HepG2 (cell line): ENCODE data around the gene SRXN1. TPM values are rescaled to one million over a fixed set of nuclear protein-coding genes. Genes with fewer than 3 reads are reported as not detected.

Experiments used
- ADNP ChIP-seq: sonication (generic); formaldehyde crosslinking; IDR thresholded peaks from 2 replicates; pipeline ENCODE4 v1.4.0; 2020; ENCODE audit warnings: missing genetic modification reagents
- CCAR2 ChIP-seq: fragments of 200-400 bp; formaldehyde crosslinking; optimal IDR thresholded peaks from 2 replicates; pipeline ENCODE3; 2018; ENCODE audit warnings: low read depth, mild to moderate bottlenecking, low read length, moderate library complexity
- CCDC6 ChIP-seq: sonication (generic); formaldehyde crosslinking; IDR thresholded peaks from 2 replicates; pipeline ENCODE4 v1.8.1; 2022; ENCODE audit warnings: mild to moderate bottlenecking, missing genetic modification reagents, moderate library complexity
- DPF2 ChIP-seq: sonication (generic); formaldehyde crosslinking; IDR thresholded peaks from 2 replicates; pipeline ENCODE4 v1.4.0; 2020; ENCODE audit warnings: mild to moderate bottlenecking, low read depth, missing genetic modification reagents, borderline replicate concordance
- KDM5A ChIP-seq: fragments of 200-600 bp; sonication (generic); IDR thresholded peaks from 2 replicates; pipeline ENCODE4 v1.7.0; 2018; ENCODE audit warnings: antibody characterized with exemption, mild to moderate bottlenecking, low read length, borderline replicate concordance
- NCOA2 ChIP-seq: sonication (generic); formaldehyde crosslinking; IDR thresholded peaks from 2 replicates; pipeline ENCODE4 v1.8.0; 2022; ENCODE audit warnings: inconsistent platforms
- NR2F1 ChIP-seq, 2 experiments: fragments of 450-650 bp in 1 of 2; formaldehyde crosslinking in 1 of 2; IDR thresholded peaks; 2 replicates each; pipeline versions ENCODE4 v1.5.0 to v1.6.1; 2016 to 2020; ENCODE audit warnings: mild to moderate bottlenecking in 1 of 2, missing compliant biosample characterization in 1 of 2, missing genetic modification reagents in 1 of 2, moderate library complexity in 1 of 2
- PHF21A ChIP-seq: sonication (generic); formaldehyde crosslinking; IDR thresholded peaks from 2 replicates; pipeline ENCODE4 v1.5.0; 2020; ENCODE audit warnings: mild to moderate bottlenecking, missing genetic modification reagents
- RBM39 ChIP-seq: fragments of 200-400 bp; formaldehyde crosslinking; IDR thresholded peaks from one replicate; pipeline ENCODE4 v1.6.1; 2018; ENCODE audit warnings: antibody characterized with exemption, mild to moderate bottlenecking, low read depth, low read length; ENCODE audit not compliant: poor library complexity, severe bottlenecking
- SNAI1 ChIP-seq: sonication (generic); formaldehyde crosslinking; IDR thresholded peaks from 2 replicates; pipeline ENCODE4 v1.5.0; 2020; ENCODE audit warnings: mild to moderate bottlenecking, missing genetic modification reagents, borderline replicate concordance
- SNRNP70 ChIP-seq: fragments of 200-400 bp; formaldehyde crosslinking; IDR thresholded peaks from 2 replicates; pipeline ENCODE4 v1.6.1; 2017; ENCODE audit warnings: mild to moderate bottlenecking, low read depth, low read length, moderate library complexity
- SRSF9 ChIP-seq: fragments of 200-400 bp; formaldehyde crosslinking; IDR thresholded peaks from 2 replicates; pipeline ENCODE4 v1.6.1; 2018; ENCODE audit warnings: borderline replicate concordance, mild to moderate bottlenecking, low read depth, low read length; ENCODE audit not compliant: insufficient read depth, poor library complexity, severe bottlenecking
- ZBTB21 ChIP-seq: sonication (generic); formaldehyde crosslinking; IDR thresholded peaks from 2 replicates; pipeline ENCODE4 v1.4.0; 2020; ENCODE audit warnings: missing genetic modification reagents
- ZKSCAN1 ChIP-seq: fragments of 150-350 bp; IDR thresholded peaks from 2 replicates; pipeline ENCODE4 v1.6.1; 2014; ENCODE audit warnings: low read length
- ZNF160 ChIP-seq: sonication (generic); formaldehyde crosslinking; IDR thresholded peaks from 2 replicates; pipeline ENCODE4 v1.8.0; 2022; ENCODE audit warnings: mild to moderate bottlenecking, inconsistent platforms, missing genetic modification reagents
- ZNF678 ChIP-seq: sonication (generic); formaldehyde crosslinking; IDR thresholded peaks from 2 replicates; pipeline ENCODE4 v1.4.0; 2020; ENCODE audit warnings: mild to moderate bottlenecking, missing genetic modification reagents
- ZNF766 ChIP-seq: sonication (generic); formaldehyde crosslinking; IDR thresholded peaks from 2 replicates; pipeline ENCODE4 v1.5.0; 2020; ENCODE audit warnings: missing genetic modification reagents, borderline replicate concordance
- ZNF839 ChIP-seq: sonication (generic); formaldehyde crosslinking; IDR thresholded peaks from 2 replicates; pipeline ENCODE4 v1.4.0; 2020; ENCODE audit warnings: missing genetic modification reagents, mild to moderate bottlenecking, borderline replicate concordance
- polyA plus RNA-seq, 8 experiments: library from polyadenylated mRNA; depleted of rRNA in 3 of 8; stranded (reverse) in 7 of 8; unstranded in 1 of 8; fragments of >200 nt; fragmentation: Illumina TruSeq in 4 of 8; extraction: Trizol in 4 of 8; gene quantifications; 2 replicates each; pipeline versions ENCODE4 v1.2.1 to v1.2.3, GENCODE V29; 2011 to 2016; ENCODE audit warnings: low read depth in 4 of 8, missing spikeins in 1 of 8, mixed read lengths in 1 of 8; ENCODE audit not compliant: insufficient read depth in 1 of 8
- total RNA-seq, 5 experiments: library from RNA; depleted of rRNA; stranded (reverse); fragments of >200 nt; fragmentation: Illumina TruSeq; extraction: Trizol; gene quantifications; 2 replicates each; pipeline ENCODE4 v1.2.3, GENCODE V29; 2016; ENCODE audit warnings: low read depth in 1 of 5
- TF ChIP-seq, protein P1 (sequence below): sonication (generic); formaldehyde crosslinking; IDR thresholded peaks from 2 replicates; pipeline ENCODE4 v1.4.0; 2020; ENCODE audit warnings: missing genetic modification reagents
- TF ChIP-seq, protein P2 (sequence below): sonication (generic); formaldehyde crosslinking; IDR thresholded peaks from 2 replicates; pipeline ENCODE4 v1.4.0; 2020; ENCODE audit warnings: missing genetic modification reagents, borderline replicate concordance

The SRXN1 gene
- total and polyA plus RNA-seq, 2 of the 13 experiments (the other 11 are each of a cell fraction or from before 2014, with no cell fraction given), result 29.9 to 87.7 TPM

DNA sequence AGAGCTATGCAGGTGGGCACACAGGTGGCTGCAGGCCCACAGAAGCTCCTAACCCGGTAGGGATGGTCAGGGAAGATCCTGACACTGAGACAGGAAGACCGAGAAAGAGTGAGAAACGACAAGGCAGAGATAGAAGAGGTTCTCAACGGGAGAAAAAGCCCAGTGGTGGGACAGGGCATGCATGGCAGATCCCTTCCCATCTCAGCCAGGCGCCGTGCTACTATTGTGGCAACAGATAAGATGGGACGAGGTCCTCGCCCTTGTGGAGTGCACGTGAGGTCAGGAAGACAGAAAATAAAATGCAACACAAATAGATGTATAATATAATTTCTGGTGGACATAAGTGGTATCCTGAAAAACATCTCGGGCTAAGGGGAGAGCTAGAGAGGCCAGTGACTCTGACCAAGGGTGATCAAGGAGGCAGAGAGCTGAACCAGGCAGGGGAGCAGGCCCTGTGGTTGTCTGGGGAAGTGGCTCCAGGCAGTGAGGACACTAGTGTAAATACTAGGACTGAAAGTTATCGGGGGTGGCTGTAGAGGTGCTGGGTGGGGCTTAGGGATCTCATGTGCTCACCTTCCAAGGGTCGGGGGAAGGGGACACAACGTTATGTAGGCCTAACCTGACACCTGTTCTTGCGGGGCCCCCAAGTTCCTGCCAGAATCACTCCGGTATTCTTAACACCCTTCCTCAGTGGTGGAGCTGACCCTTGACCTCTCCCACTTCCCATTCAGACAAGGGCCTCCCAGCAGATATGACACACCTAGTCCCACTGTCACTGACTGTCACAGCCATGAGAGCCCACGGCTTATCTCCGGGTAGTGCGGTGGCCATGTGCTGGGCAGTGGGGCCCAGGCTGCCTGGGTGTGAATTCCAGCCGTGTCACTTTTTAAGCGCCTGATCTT lies 1.0 kb downstream of the SRXN1 start (continued):
- no peak for TF ChIP-seq CCAR2
- TF ChIP-seq ZNF678 (CRISPR knock-in tag), result no peak
- TF ChIP-seq NR2F1 (CRISPR knock-in tag; IDR thresholded peaks at IDR 0.05), result peak in 1 of 2 experiments; percentile 33; a peak in 3 of 4 replicates
- TF ChIP-seq SNAI1 (CRISPR knock-in tag), result no peak
- no peak for TF ChIP-seq ZBTB21 (CRISPR knock-in tag)
- peak; percentile 41; the same call in 1 of the 2 replicates for TF ChIP-seq PHF21A (CRISPR knock-in tag)
- TF ChIP-seq SRSF9, result no peak
- TF ChIP-seq ZKSCAN1, result no peak
- TF ChIP-seq, protein P1, sequence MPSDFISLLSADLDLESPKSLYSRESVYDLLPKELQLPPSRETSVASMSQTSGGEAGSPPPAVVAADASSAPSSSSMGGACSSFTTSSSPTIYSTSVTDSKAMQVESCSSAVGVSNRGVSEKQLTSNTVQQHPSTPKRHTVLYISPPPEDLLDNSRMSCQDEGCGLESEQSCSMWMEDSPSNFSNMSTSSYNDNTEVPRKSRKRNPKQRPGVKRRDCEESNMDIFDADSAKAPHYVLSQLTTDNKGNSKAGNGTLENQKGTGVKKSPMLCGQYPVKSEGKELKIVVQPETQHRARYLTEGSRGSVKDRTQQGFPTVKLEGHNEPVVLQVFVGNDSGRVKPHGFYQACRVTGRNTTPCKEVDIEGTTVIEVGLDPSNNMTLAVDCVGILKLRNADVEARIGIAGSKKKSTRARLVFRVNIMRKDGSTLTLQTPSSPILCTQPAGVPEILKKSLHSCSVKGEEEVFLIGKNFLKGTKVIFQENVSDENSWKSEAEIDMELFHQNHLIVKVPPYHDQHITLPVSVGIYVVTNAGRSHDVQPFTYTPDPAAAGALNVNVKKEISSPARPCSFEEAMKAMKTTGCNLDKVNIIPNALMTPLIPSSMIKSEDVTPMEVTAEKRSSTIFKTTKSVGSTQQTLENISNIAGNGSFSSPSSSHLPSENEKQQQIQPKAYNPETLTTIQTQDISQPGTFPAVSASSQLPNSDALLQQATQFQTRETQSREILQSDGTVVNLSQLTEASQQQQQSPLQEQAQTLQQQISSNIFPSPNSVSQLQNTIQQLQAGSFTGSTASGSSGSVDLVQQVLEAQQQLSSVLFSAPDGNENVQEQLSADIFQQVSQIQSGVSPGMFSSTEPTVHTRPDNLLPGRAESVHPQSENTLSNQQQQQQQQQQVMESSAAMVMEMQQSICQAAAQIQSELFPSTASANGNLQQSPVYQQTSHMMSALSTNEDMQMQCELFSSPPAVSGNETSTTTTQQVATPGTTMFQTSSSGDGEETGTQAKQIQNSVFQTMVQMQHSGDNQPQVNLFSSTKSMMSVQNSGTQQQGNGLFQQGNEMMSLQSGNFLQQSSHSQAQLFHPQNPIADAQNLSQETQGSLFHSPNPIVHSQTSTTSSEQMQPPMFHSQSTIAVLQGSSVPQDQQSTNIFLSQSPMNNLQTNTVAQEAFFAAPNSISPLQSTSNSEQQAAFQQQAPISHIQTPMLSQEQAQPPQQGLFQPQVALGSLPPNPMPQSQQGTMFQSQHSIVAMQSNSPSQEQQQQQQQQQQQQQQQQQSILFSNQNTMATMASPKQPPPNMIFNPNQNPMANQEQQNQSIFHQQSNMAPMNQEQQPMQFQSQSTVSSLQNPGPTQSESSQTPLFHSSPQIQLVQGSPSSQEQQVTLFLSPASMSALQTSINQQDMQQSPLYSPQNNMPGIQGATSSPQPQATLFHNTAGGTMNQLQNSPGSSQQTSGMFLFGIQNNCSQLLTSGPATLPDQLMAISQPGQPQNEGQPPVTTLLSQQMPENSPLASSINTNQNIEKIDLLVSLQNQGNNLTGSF (CRISPR knock-in tag), result no peak
- TF ChIP-seq ADNP (CRISPR knock-in tag), result no peak
- TF ChIP-seq ZNF766 (CRISPR knock-in tag), result no peak
- TF ChIP-seq, protein P2, sequence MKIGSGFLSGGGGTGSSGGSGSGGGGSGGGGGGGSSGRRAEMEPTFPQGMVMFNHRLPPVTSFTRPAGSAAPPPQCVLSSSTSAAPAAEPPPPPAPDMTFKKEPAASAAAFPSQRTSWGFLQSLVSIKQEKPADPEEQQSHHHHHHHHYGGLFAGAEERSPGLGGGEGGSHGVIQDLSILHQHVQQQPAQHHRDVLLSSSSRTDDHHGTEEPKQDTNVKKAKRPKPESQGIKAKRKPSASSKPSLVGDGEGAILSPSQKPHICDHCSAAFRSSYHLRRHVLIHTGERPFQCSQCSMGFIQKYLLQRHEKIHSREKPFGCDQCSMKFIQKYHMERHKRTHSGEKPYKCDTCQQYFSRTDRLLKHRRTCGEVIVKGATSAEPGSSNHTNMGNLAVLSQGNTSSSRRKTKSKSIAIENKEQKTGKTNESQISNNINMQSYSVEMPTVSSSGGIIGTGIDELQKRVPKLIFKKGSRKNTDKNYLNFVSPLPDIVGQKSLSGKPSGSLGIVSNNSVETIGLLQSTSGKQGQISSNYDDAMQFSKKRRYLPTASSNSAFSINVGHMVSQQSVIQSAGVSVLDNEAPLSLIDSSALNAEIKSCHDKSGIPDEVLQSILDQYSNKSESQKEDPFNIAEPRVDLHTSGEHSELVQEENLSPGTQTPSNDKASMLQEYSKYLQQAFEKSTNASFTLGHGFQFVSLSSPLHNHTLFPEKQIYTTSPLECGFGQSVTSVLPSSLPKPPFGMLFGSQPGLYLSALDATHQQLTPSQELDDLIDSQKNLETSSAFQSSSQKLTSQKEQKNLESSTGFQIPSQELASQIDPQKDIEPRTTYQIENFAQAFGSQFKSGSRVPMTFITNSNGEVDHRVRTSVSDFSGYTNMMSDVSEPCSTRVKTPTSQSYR (CRISPR knock-in tag), result no peak
- TF ChIP-seq RBM39, result no peak
- no peak for TF ChIP-seq SNRNP70
- no peak for TF ChIP-seq CCDC6 (CRISPR knock-in tag)
- no peak for TF ChIP-seq DPF2
- no peak for TF ChIP-seq ZNF160
- TF ChIP-seq KDM5A, result no peak
- TF ChIP-seq NCOA2, result 0 out of 2 replicates have a peak, but pooled peaks have one; percentile 4
- TF ChIP-seq ZNF839 (CRISPR knock-in tag), result no peak
